HepG2 (cell line): ENCODE data around the gene GRID1. TPM values are rescaled to one million over a fixed set of nuclear protein-coding genes. Genes with fewer than 3 reads are reported as not detected.

Experiments
- ATAC-seq: fragments of 200-7000 bp; cut with Tn5 transposase; 3 replicates; pipeline ENCODE4 v1.9.1; 2020; ENCODE audit warnings: mild to moderate bottlenecking, moderate library complexity
- BruUV-seq: library from RNA; stranded (reverse); fragments of 400-500 nt; replicated peaks from 2 replicates; lab custom pipeline; 2021; lab: Mats Ljungman, UMichigan
- CTCF ChIA-PET: fragments of 300-600 bp; formaldehyde crosslinking; extraction: SDS; loops from one replicate; lab custom pipeline; 2021; ENCODE audit warnings: low total read pairs, inconsistent platforms, low intra/inter-chr PET ratio; lab: Yijun Ruan, JAX
- POLR2A ChIA-PET: fragments of 350-600 bp; sonication (Branson Sonifier 250); formaldehyde crosslinking; loops from one replicate; lab custom pipeline; 2020; ENCODE audit warnings: antibody characterized with exemption, inconsistent platforms; lab: Yijun Ruan, JAX
- DNase-seq: peaks from one replicate; pipeline ENCODE4 v3.0.0-alpha.2; 2015; ENCODE audit warnings: low spot score
- FAIRE-seq: peaks from 3 replicates; lab custom pipeline; 2011; peaks lifted over from hg19 to GRCh38; lab: Jason Lieb, UNC
- H2AFZ ChIP-seq: one replicate; pipeline ENCODE4 v1.6.1; 2011; ENCODE audit warnings: low read length, inconsistent platforms
- H3K27ac ChIP-seq: fragments of 300-600 bp; 3 replicates; pipeline ENCODE4 v1.8.0; 2011; ENCODE audit warnings: mixed run types, mild to moderate bottlenecking, mixed read lengths, low read length, inconsistent platforms; ENCODE audit not compliant: insufficient read depth; ENCODE audit errors: extremely low read length
- H3K27me3 ChIP-seq, 2 experiments: fragments of 200-600 bp in 1 of 2; 2 replicates in 1 of 2; 3 replicates in 1 of 2; pipeline versions ENCODE4 v1.6.0 to v1.8.0; 2011; ENCODE audit warnings: low read length in 2 of 2, mild to moderate bottlenecking in 2 of 2, moderate library complexity in 2 of 2, inconsistent platforms in 1 of 2; ENCODE audit not compliant: insufficient read depth in 2 of 2, control insufficient read depth in 1 of 2
- H3K36me3 ChIP-seq, 2 experiments: fragments of 200-600 bp in 1 of 2; replicated peaks in 1 of 2; 2 replicates in 1 of 2; 3 replicates in 1 of 2; pipeline versions ENCODE4 v1.5.1 to v1.8.0; 2011; ENCODE audit warnings: low read length in 2 of 2, inconsistent platforms in 1 of 2; ENCODE audit not compliant: insufficient read depth in 2 of 2, control insufficient read depth in 1 of 2
- H3K4me1 ChIP-seq: 2 replicates; pipeline ENCODE4 v1.5.1; 2012; ENCODE audit warnings: low read length, inconsistent platforms; ENCODE audit not compliant: insufficient read depth
- H3K4me2 ChIP-seq: 2 replicates; pipeline ENCODE4 v1.6.0; 2011; ENCODE audit warnings: low read depth, low read length, inconsistent platforms
- H3K4me3 ChIP-seq, 3 experiments: fragments of 200-600 bp in 1 of 3; sonication (generic), shearing (Covaris generic) in 1 of 3; replicated peaks in 1 of 3; 2 replicates each; pipeline ENCODE4 v1.5.1; 2011 to 2016; ENCODE audit warnings: low read length in 3 of 3, inconsistent platforms in 2 of 3, low read depth in 2 of 3, mild to moderate bottlenecking in 2 of 3, control low read depth in 1 of 3, mixed read lengths in 1 of 3; ENCODE audit not compliant: insufficient read depth in 1 of 3
- H3K79me2 ChIP-seq: one replicate; pipeline ENCODE4 v1.6.1; 2011; ENCODE audit warnings: low read length, inconsistent platforms; ENCODE audit not compliant: insufficient read depth
- H3K9ac ChIP-seq: 2 replicates; pipeline ENCODE4 v1.6.0; 2011; ENCODE audit warnings: mild to moderate bottlenecking, low read depth, low read length, inconsistent platforms; ENCODE audit not compliant: insufficient read depth
- H3K9me3 ChIP-seq: 2 replicates; pipeline ENCODE4 v1.5.1; 2012; ENCODE audit warnings: mild to moderate bottlenecking, low read length
- H4K20me1 ChIP-seq: 2 replicates; pipeline ENCODE4 v1.6.0; 2011; ENCODE audit warnings: inconsistent platforms, mild to moderate bottlenecking, low read length, moderate library complexity; ENCODE audit not compliant: insufficient read depth
- BCLAF1 ChIP-seq: fragments of 450-650 bp; IDR thresholded peaks from 2 replicates; pipeline ENCODE4 v1.6.1; 2017; ENCODE audit warnings: mild to moderate bottlenecking
- CENPBD1 ChIP-seq: sonication (generic); formaldehyde crosslinking; IDR thresholded peaks from 2 replicates; pipeline ENCODE4 v1.8.0; 2022; ENCODE audit warnings: missing genetic modification reagents, low read depth, mild to moderate bottlenecking, borderline replicate concordance
- CREM ChIP-seq, 2 experiments: sonication (generic) in 1 of 2; formaldehyde crosslinking in 1 of 2; IDR thresholded peaks; 2 replicates each; pipeline versions ENCODE4 v1.4.0 to v1.6.1; 2016 to 2020; ENCODE audit warnings: antibody characterized with exemption in 1 of 2, mild to moderate bottlenecking in 1 of 2, missing genetic modification reagents in 1 of 2
- HNRNPUL1 ChIP-seq: fragments of 200-400 bp; formaldehyde crosslinking; IDR thresholded peaks from 2 replicates; pipeline ENCODE4 v1.6.1; 2017; ENCODE audit warnings: low read depth, mild to moderate bottlenecking, low read length, moderate library complexity
- RFXAP ChIP-seq: sonication (generic); formaldehyde crosslinking; IDR thresholded peaks from 2 replicates; pipeline ENCODE4 v1.4.0; 2020; ENCODE audit warnings: missing genetic modification reagents, borderline replicate concordance
- SRF ChIP-seq: IDR thresholded peaks from 2 replicates; pipeline ENCODE4 v1.6.1; 2011; ENCODE audit warnings: mild to moderate bottlenecking, low read depth, low read length, moderate library complexity
- ZNF343 ChIP-seq: sonication (generic); formaldehyde crosslinking; IDR thresholded peaks from 2 replicates; pipeline ENCODE4 v1.4.0; 2020; ENCODE audit warnings: mild to moderate bottlenecking, missing genetic modification reagents
- WGBS: methylation state at CpG from one replicate; pipeline ENCODE4 v1.1.6; 2017; ENCODE audit warnings: low lambda C conversion rate; 5-methylcytosine and 5-hydroxymethylcytosine counted together
- in situ Hi-C: cut with HindIII; loops from 2 replicates; pipeline ENCODE4 v1.10.0; 2017; ENCODE audit warnings: low pct_unique_long_range_greater_than_20kb; ENCODE audit not compliant: extremely low pct_ligation_motif_present
- intact Hi-C: fragments of 100-400 bp; cut with micrococcal nuclease; formaldehyde crosslinking; loops from one replicate; pipeline ENCODE4 v1.10.0; 2022; ENCODE audit not compliant: unreplicated experiment
- polyA plus RNA-seq, 8 experiments: library from polyadenylated mRNA; depleted of rRNA in 3 of 8; stranded (reverse) in 7 of 8; unstranded in 1 of 8; fragments of >200 nt; fragmentation: Illumina TruSeq in 4 of 8; extraction: Trizol in 4 of 8; gene quantifications; 2 replicates each; pipeline versions ENCODE4 v1.2.1 to v1.2.3, GENCODE V29; 2011 to 2016; ENCODE audit warnings: low read depth in 4 of 8, missing spikeins in 1 of 8, mixed read lengths in 1 of 8; ENCODE audit not compliant: insufficient read depth in 1 of 8
- total RNA-seq, 5 experiments: library from RNA; depleted of rRNA; stranded (reverse); fragments of >200 nt; fragmentation: Illumina TruSeq; extraction: Trizol; gene quantifications; 2 replicates each; pipeline ENCODE4 v1.2.3, GENCODE V29; 2016; ENCODE audit warnings: low read depth in 1 of 5
- TF ChIP-seq, protein P1 (sequence below): sonication (generic); formaldehyde crosslinking; IDR thresholded peaks from 2 replicates; pipeline ENCODE4 v1.4.0; 2020; ENCODE audit warnings: missing genetic modification reagents; ENCODE audit errors: not compliant biosample characterization

Gene GRID1
- total and polyA plus RNA-seq, 2 of the 13 experiments (the other 11 are each of a cell fraction or from before 2014, with no cell fraction given), result 0.05 TPM; not detected in 1

DNA sequence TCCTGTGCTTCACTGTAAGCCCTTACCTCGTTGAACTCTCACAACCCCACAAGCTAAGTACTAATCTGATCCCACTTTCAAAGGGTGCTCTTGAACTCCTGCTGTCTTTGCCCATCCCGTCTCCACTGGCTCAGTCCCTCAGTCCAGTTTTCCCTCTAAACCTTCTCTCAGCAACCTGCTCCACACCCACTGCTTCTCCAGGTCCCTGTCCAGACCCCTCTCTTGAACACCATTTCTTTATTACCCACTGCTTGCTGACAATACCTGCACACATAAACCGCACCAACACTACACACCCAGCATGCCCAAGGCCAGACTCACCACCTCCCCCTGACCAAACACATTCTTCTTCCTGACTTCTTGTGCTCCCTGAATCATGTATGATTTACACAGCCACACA lies 343.3 kb downstream of the GRID1 start:
- ATAC-seq (no peak), FAIRE-seq (no peak)
- no peaks in the 10 kb centered on the region for H4K20me1 ChIP-seq
- no peak for TF ChIP-seq CENPBD1 (CRISPR knock-in tag)
- no peak for TF ChIP-seq SRF
- no peak for TF ChIP-seq BCLAF1
- TF ChIP-seq CREM (IDR thresholded peaks at IDR 0.05), result no peak
- no peak for TF ChIP-seq CREM (CRISPR knock-in tag; IDR thresholded peaks at IDR 0.05)
- TF ChIP-seq, all 625 proteins: peak for 0
- Histone ChIP-seq H3K9me3 (no peaks in the 10 kb centered on the region), H3K27me3 (peaks cover 0 to under 1% of the 10 kb centered on the region in 2 experiments; a peak in 1 of 5 replicates), H3K27ac (no peak overlapping the region), H3K36me3 (no peaks in the 10 kb centered on the region), H3K4me1 (no peaks in the 10 kb centered on the region), H3K4me2 (no peak overlapping the region), H2AFZ (no peak overlapping the region), H3K4me3 (no peak overlapping the region), H3K9ac (no peak overlapping the region), H3K79me2 (no peaks in the 10 kb centered on the region)
- CTCF ChIA-PET, result no interaction called here
- no peak for DNase-seq
- in situ Hi-C loops (no loop called here), intact Hi-C loops (no loop called here)
- BruUV-seq, result no TSS peak
- WGBS, result 13% methylated on average over 3 of the region's 3 CpGs
- POLR2A ChIA-PET, result no interaction called here

DNA sequence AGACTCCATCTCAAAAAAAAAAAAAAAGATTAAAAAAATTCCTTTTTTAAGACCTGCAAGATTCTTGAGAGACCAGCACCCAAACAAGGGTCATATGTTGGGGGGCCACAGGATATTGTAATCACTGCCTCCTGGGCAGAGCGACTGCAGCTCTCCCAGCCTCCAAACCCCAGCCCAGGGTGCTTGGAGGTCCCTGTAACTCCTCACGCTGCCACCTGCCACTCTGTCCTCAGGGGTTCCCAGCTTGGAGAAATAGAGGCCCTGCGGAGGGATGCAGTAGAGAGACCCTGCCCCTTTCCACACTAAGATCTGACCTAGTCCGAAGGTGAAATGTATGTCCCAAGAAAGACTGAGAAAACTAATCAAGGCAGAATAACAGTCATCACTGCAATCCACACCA lies 343.7 kb downstream of the GRID1 start:
- Histone ChIP-seq H3K79me2 (no peaks in the 10 kb centered on the region), H3K4me1 (no peaks in the 10 kb centered on the region), H3K9me3 (no peaks in the 10 kb centered on the region), H2AFZ (no peak overlapping the region), H3K4me2 (no peak overlapping the region), H3K9ac (no peak overlapping the region), H3K36me3 (no peaks in the 10 kb centered on the region), H4K20me1 (no peaks in the 10 kb centered on the region), H3K27me3 (peaks cover 0 to 5% of the 10 kb centered on the region in 2 experiments; a peak in 1 of 5 replicates), H3K4me3 (no peak overlapping the region), H3K27ac (no peak overlapping the region)
- ChIA-PET CTCF (no interaction called here), POLR2A (no interaction called here)
- FAIRE-seq (no peak), DNase-seq (no peak), ATAC-seq (no peak)
- 51% methylated on average over 4 of the region's 4 CpGs for WGBS
- in situ Hi-C loops (no loop called here), intact Hi-C loops (no loop called here)
- no TSS peak for BruUV-seq
- TF ChIP-seq RFXAP, result no peak
- TF ChIP-seq ZNF343 (CRISPR knock-in tag), result no peak
- TF ChIP-seq HNRNPUL1, result no peak
- TF ChIP-seq, protein P1, sequence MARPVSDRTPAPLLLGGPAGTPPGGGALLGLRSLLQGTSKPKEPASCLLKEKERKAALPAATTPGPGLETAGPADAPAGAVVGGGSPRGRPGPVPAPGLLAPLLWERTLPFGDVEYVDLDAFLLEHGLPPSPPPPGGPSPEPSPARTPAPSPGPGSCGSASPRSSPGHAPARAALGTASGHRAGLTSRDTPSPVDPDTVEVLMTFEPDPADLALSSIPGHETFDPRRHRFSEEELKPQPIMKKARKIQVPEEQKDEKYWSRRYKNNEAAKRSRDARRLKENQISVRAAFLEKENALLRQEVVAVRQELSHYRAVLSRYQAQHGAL (CRISPR knock-in tag), result no peak
